SK-N-SH treated with all-trans-retinoic acid at 6 μM for 48 hours (cell line): ENCODE results near the gene SLAIN1.

Experiments
- ATAC-seq: fragments of 200-7000 bp; cut with Tn5 transposase; 3 replicates; pipeline ENCODE4 v1.9.1; 2020; ENCODE audit warnings: mild to moderate bottlenecking, moderate library complexity
- ARNTL ChIP-seq: fragments of 450-650 bp; formaldehyde crosslinking; IDR thresholded peaks from 2 replicates; pipeline ENCODE4 v1.5.0; 2020; ENCODE audit warnings: low read depth, mild to moderate bottlenecking, moderate library complexity, borderline replicate concordance
- BACH2 ChIP-seq: fragments of 250-450 bp; sonication (Bioruptor Pico); IDR thresholded peaks from 2 replicates; pipeline ENCODE4 v1.9.0; 2021; ENCODE audit warnings: mild to moderate bottlenecking, borderline replicate concordance
- CREB5 ChIP-seq: fragments of 250-450 bp; sonication (Bioruptor Pico); IDR thresholded peaks from 2 replicates; pipeline ENCODE4 v1.5.1; 2020; ENCODE audit warnings: low read depth, mild to moderate bottlenecking, moderate library complexity
- CSDC2 ChIP-seq: fragments of 250-450 bp; sonication (Bioruptor Pico); IDR thresholded peaks from 2 replicates; pipeline ENCODE4 v1.5.0; 2020; ENCODE audit warnings: mild to moderate bottlenecking, moderate library complexity
- CSRNP3 ChIP-seq: fragments of 250-450 bp; sonication (Bioruptor Pico); IDR thresholded peaks from 2 replicates; pipeline ENCODE4 v1.5.1; 2021; ENCODE audit warnings: mild to moderate bottlenecking, moderate library complexity
- GLIS3 ChIP-seq: fragments of 250-450 bp; sonication (Bioruptor Pico); IDR thresholded peaks from 2 replicates; pipeline ENCODE4 v1.5.0; 2020; ENCODE audit warnings: mild to moderate bottlenecking, moderate library complexity
- OSR1 ChIP-seq: fragments of 250-450 bp; sonication (Bioruptor Pico); IDR thresholded peaks from 2 replicates; pipeline ENCODE4 v1.8.0; 2022; ENCODE audit warnings: moderate library complexity, mild to moderate bottlenecking, inconsistent platforms
- PPARA ChIP-seq: fragments of 250-450 bp; sonication (Bioruptor Pico); IDR thresholded peaks from 2 replicates; pipeline ENCODE4 v1.5.0; 2020; ENCODE audit warnings: mild to moderate bottlenecking, borderline replicate concordance
- RARB ChIP-seq: fragments of 250-450 bp; sonication (Bioruptor Pico); IDR thresholded peaks from 2 replicates; pipeline ENCODE4 v1.8.0; 2021; ENCODE audit warnings: mild to moderate bottlenecking, moderate library complexity
- TCF4 ChIP-seq: fragments of 250-450 bp; sonication (Bioruptor Pico); IDR thresholded peaks from 2 replicates; pipeline ENCODE4 v1.8.0; 2021; ENCODE audit warnings: mild to moderate bottlenecking, moderate library complexity, borderline replicate concordance
- ZC3H10 ChIP-seq: fragments of 250-450 bp; sonication (Bioruptor Pico); IDR thresholded peaks from 2 replicates; pipeline ENCODE4 v1.5.1; 2021; ENCODE audit warnings: mild to moderate bottlenecking, moderate library complexity
- ZFP3 ChIP-seq: fragments of 250-450 bp; sonication (Bioruptor Pico); IDR thresholded peaks from 2 replicates; pipeline ENCODE4 v1.5.0; 2020; ENCODE audit warnings: mild to moderate bottlenecking, moderate library complexity
- ZFP30 ChIP-seq: fragments of 450-650 bp; formaldehyde crosslinking; IDR thresholded peaks from 2 replicates; pipeline ENCODE4 v1.5.0; 2022; ENCODE audit warnings: mild to moderate bottlenecking, moderate library complexity
- ZNF565 ChIP-seq: fragments of 450-650 bp; formaldehyde crosslinking; conservative IDR thresholded peaks from 2 replicates; pipeline ENCODE4 v1.5.0; 2020; ENCODE audit warnings: low read depth, mild to moderate bottlenecking, moderate library complexity
- ZNF70 ChIP-seq: fragments of 450-650 bp; formaldehyde crosslinking; IDR thresholded peaks from 2 replicates; pipeline ENCODE4 v1.5.0; 2020; ENCODE audit warnings: mild to moderate bottlenecking, moderate library complexity
- ZNF8 ChIP-seq: fragments of 450-650 bp; formaldehyde crosslinking; IDR thresholded peaks from 2 replicates; pipeline ENCODE4 v1.5.0; 2020; ENCODE audit warnings: mild to moderate bottlenecking, moderate library complexity
- TF ChIP-seq, protein P1 (sequence below): fragments of 250-450 bp; sonication (Bioruptor Pico); IDR thresholded peaks from 2 replicates; pipeline ENCODE4 v1.8.0; 2020; ENCODE audit warnings: mild to moderate bottlenecking, moderate library complexity, borderline replicate concordance
- TF ChIP-seq, protein P2 (sequence below): fragments of 250-450 bp; sonication (Bioruptor Pico); IDR thresholded peaks from 2 replicates; pipeline ENCODE4 v1.5.0; 2020; ENCODE audit warnings: mild to moderate bottlenecking, moderate library complexity

Gene SLAIN1

DNA sequence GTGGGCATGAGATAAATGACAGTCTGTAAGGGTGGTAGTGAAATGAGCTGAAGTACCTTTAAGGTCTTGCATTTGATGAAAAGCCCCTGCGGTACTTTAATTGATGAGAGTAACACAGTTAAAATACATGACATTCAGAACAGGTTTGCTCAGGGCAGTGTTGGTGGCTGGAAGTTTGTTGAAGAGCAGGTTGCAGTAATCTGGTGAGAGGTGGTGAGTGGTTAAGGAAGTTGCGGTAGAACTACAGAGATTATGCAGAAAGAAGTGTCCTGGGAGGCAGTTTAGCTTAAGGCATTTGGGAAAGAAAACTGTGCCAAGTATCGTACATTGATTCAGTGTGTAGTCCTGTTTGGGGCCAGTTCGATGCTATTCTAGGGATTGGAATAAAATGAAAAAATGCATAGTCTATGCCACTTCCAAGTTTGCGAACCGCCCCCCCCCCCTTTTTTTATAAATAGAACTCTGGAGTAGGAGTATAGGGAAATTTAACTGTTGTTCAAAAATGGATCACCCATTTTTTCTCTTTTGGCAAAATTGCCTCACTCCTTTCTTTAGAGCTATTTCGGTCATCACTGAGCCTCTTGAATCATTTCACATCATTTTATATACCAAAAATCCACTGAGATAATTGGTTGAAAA lies 42.7 kb downstream of the SLAIN1 start (continued):
- TF ChIP-seq, protein P1, sequence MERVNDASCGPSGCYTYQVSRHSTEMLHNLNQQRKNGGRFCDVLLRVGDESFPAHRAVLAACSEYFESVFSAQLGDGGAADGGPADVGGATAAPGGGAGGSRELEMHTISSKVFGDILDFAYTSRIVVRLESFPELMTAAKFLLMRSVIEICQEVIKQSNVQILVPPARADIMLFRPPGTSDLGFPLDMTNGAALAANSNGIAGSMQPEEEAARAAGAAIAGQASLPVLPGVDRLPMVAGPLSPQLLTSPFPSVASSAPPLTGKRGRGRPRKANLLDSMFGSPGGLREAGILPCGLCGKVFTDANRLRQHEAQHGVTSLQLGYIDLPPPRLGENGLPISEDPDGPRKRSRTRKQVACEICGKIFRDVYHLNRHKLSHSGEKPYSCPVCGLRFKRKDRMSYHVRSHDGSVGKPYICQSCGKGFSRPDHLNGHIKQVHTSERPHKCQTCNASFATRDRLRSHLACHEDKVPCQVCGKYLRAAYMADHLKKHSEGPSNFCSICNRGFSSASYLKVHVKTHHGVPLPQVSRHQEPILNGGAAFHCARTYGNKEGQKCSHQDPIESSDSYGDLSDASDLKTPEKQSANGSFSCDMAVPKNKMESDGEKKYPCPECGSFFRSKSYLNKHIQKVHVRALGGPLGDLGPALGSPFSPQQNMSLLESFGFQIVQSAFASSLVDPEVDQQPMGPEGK (CRISPR knock-in tag), result no peak
- TF ChIP-seq RARB (CRISPR knock-in tag), result no peak
- TF ChIP-seq, protein P2, sequence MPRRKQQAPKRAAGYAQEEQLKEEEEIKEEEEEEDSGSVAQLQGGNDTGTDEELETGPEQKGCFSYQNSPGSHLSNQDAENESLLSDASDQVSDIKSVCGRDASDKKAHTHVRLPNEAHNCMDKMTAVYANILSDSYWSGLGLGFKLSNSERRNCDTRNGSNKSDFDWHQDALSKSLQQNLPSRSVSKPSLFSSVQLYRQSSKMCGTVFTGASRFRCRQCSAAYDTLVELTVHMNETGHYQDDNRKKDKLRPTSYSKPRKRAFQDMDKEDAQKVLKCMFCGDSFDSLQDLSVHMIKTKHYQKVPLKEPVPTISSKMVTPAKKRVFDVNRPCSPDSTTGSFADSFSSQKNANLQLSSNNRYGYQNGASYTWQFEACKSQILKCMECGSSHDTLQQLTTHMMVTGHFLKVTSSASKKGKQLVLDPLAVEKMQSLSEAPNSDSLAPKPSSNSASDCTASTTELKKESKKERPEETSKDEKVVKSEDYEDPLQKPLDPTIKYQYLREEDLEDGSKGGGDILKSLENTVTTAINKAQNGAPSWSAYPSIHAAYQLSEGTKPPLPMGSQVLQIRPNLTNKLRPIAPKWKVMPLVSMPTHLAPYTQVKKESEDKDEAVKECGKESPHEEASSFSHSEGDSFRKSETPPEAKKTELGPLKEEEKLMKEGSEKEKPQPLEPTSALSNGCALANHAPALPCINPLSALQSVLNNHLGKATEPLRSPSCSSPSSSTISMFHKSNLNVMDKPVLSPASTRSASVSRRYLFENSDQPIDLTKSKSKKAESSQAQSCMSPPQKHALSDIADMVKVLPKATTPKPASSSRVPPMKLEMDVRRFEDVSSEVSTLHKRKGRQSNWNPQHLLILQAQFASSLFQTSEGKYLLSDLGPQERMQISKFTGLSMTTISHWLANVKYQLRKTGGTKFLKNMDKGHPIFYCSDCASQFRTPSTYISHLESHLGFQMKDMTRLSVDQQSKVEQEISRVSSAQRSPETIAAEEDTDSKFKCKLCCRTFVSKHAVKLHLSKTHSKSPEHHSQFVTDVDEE (CRISPR knock-in tag), result no peak
- TF ChIP-seq TCF4, result no peak
- no peak for TF ChIP-seq CSDC2 (CRISPR knock-in tag)
- TF ChIP-seq ZNF565 (CRISPR knock-in tag), result no peak

GRCh38 chr13:77740931-77741596 lies 43.6 kb downstream of the SLAIN1 start:
- ATAC-seq, result no peak
- no peak for TF ChIP-seq PPARA (CRISPR knock-in tag)
- TF ChIP-seq, protein P1 (CRISPR knock-in tag), result no peak
- no peak for TF ChIP-seq RARB (CRISPR knock-in tag)
- TF ChIP-seq BACH2, result no peak
- TF ChIP-seq, protein P2 (CRISPR knock-in tag), result no peak
- no peak for TF ChIP-seq CSRNP3 (CRISPR knock-in tag)
- TF ChIP-seq CREB5 (CRISPR knock-in tag), result no peak
- no peak for TF ChIP-seq ARNTL (CRISPR knock-in tag)
- no peak for TF ChIP-seq ZFP30 (CRISPR knock-in tag)

DNA sequence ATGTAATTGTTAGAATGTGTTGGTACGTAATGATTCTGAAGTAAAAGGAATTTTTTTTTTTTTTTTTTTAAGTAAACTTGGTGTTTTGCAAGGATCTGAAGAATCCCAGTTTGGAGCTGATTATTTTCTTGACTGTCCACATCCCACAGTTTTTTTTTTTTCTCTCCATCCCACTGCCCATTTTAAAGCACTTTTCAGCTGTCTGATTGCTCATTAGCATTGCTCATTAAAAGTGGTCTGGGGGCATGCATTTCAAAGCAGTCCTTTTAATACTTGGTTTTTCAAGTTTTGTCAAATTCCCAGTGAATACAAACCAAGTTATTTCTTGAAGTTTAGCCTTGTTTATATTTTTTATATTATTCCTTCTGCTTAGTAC lies 44.1 kb downstream of the SLAIN1 start:
- no peak for ATAC-seq
- TF ChIP-seq CREB5 (CRISPR knock-in tag) (no peak), PPARA (CRISPR knock-in tag) (no peak), ZC3H10 (CRISPR knock-in tag) (no peak), ARNTL (CRISPR knock-in tag) (no peak), ZFP3 (no peak), TCF4 (no peak), OSR1 (CRISPR knock-in tag) (no peak), CSDC2 (CRISPR knock-in tag) (no peak), ZFP30 (CRISPR knock-in tag) (no peak), ZNF565 (CRISPR knock-in tag) (no peak), ZNF70 (CRISPR knock-in tag) (no peak), GLIS3 (CRISPR knock-in tag) (no peak), RARB (CRISPR knock-in tag) (no peak), ZNF8 (no peak)
- TF ChIP-seq, protein P2 (CRISPR knock-in tag), result no peak
